Kidney tubule cell (primary cell): Measurements from ENCODE around the gene FAM20C.
"Not testable (repeated sequence)": the region's sequence is repeated elsewhere in the genome, so short reads cannot be mapped to it uniquely, and the experiment has no call there.

Experiments
- DNase-seq: peaks from one replicate; pipeline ENCODE4 v3.0.0-alpha.2; 2018; ENCODE audit warnings: low spot score

Gene FAM20C

GRCh38 chr7:192701-193480 lies 520 bp downstream of the FAM20C start:
- DNase-seq, result peak; percentile 25

- peak; percentile 17 for DNase-seq
Measured at GRCh38 chr7:193481-194251, 1.3 kb downstream of the FAM20C start.

DNA sequence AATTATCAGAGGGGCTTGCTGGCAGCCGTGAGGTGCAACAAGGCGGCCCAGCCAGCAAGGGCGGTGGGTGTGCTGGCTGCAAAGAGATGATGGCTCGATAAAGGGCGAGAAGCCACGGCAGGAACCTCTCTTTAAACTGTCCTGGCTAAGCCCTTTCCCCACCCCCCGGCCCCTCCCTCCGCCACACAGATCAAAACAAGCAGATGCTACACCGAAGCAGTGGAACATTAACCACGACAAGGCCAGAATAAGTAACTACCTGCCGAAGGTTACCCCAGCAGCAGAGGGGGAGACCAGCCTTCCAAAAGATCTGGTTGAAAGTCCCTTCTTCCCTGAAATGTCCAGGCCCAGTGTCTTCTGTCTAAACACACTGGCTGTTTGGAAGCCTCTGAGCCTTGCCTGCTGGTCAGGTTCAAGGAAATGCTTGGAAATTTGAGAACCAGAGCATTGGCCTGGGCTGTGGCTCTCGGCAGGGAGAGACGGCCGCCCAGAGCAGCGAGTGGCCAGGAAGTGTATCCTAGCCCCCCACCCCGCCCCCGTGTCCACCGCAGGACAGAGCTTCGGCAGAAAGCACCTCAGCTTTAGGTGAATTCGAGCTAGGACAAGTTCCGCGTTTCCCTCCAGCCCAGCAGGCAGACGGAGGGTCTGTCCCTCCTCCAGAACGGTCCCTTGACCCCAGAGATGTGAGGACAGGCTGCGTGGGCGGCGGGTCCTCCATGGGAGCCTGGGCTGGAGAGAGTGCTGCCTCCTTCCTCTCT lies 2.1 kb downstream of the FAM20C start:
- DNase-seq, result peak; percentile 47

DNA sequence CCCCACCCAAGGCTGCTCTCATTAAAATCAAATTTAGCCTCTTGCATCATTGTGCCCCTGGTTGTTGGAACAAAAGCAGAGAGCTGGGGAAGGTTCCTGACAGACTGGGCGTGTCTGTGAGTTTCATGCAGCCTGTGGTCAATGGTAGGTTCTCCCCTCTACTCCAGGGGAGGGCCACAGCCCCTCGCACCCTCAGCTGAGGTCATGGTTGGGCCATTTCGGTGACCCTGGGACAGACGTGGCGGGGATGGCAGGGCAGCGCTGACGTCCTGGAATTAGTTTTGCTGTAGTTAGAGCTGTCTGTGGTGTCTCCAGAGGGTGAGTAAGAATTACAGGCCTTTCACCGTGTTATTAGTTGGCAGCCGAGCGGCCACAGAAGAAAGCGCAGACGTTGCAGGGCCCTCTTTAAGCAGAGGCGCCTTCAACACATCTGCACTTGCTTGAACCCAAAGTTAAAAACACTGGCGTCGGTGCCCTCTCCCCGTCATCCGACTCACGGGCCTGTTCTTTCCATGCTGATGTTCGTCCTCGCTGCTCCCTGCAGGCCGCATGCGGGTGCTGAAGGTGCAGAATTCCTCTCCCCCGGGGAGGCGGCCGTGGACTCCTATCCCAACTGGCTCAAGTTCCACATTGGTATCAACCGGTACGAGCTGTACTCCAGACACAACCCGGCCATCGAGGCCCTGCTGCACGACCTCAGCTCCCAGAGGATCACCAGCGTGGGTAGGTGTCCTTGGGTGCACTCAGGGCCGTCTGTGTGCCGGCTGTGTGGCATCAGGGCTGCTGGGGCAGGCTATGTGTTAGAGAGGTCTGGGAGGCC lies 2.8 kb downstream of the FAM20C start:
- DNase-seq, result peak; percentile 51

DNA sequence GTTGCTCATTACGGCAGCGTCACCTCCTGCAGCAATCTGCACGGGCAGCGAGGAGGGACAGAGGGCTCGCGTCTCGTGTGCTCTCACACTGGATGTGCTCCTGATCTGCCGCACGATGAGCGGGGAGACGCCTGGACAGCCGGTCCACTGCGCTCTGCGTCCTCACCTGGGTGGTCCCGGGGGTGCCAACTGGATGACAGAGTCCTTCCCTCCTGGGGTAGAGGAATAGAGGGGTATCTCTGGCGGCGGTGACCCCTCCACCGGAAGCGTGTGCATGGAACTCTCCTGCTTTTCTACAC lies 3.4 kb downstream of the FAM20C start:
- no peak for DNase-seq

DNA sequence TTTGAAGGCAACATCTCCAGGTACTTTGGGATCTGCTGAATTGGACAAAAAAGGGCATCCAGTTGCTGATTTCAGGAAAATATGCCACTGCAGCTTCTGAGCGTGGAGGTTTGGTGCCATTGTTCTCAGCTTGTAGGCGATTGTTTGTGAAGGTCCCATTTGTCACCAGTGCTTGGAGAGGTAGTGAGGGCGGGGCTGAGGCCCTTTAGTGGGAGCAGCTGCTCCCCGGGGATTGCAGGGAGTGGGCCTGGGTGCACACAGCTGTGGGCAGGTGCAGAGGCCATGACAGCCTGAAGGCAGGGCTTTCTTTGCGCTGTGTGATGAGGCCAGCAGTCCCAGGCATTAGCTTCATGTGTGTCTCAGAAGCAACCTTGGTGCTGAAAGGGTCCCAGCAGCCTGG lies 3.9 kb downstream of the FAM20C start:
- DNase-seq, result no peak

DNA sequence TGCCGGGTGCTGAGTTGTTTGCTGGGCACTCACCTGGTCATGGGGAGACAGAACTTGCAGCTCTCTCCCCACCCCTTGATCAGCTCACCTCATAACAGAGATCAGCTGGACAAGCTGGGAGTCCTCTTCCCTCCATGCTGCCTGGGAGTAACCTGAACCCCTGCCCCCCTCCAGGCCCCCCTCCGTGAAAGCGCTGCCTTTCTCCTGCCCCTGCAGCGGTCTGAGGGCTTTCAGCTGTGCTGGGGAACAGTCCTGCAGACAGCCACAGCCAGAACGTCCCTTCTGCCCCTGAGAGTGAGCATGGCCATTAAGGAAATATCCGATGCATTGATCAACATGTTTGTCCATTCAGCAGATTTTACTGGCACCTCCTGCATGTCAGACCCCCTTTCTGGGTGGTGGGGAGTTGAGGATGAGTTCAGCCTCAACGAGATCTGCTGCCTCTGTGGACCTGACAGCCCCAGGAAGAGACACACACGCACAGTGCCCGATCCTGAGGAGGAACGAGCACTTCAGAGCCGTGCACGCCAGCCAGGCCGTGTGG lies 4.5 kb downstream of the FAM20C start:
- DNase-seq, result no peak

- DNase-seq, result no peak
Measured at GRCh38 chr7:197413-198335, 5.3 kb downstream of the FAM20C start.

GRCh38 chr7:199483-200249 lies 7.3 kb downstream of the FAM20C start:
- DNase-seq, result no peak

GRCh38 chr7:200290-200689 lies 7.9 kb downstream of the FAM20C start:
- no peak for DNase-seq

DNA sequence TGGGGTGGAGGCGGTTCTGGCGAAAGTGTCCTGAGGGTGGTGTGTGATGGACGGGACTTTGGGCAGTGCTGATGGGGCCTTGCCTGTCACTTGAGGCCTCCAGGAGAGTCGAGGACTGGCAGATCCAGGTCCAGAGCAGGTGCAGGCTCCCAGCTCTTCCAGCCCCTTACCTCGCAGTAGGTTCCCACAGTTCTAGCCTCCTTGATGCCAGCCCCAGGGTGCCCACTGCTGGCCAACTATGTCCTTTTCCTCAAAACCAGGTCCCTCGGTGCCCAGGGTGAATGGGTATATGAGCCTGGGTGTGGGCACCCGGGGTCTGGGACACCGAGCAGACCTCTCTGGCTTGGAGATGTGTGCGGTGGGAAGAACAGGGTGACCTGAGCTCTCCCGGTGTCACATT lies 8.3 kb downstream of the FAM20C start:
- no peak for DNase-seq

GRCh38 chr7:204326-204725 lies 12.0 kb downstream of the FAM20C start:
- no peak for DNase-seq

- DNase-seq, result no peak
Measured at GRCh38 chr7:205115-206010, 13.0 kb downstream of the FAM20C start.

DNA sequence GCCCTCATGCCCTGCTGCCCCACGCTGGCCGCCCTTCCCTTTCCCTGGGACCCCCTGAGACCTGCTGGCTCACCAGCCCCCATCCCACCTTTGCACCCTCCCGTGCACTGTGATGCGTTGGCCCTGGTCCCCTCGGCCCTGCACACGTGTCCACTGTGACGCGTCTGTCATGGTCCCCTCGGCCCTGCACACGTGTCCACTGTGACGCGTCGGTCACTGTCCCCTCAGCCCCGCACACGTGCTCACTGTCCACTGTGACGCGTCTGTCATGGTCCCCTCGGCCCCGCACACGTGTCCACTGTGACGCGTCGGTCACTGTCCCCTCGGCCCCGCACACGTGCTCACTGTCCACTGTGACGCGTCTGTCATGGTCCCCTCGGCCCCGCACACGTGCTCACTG lies 14.0 kb downstream of the FAM20C start:
- DNase-seq, result not testable (repeated sequence)

DNA sequence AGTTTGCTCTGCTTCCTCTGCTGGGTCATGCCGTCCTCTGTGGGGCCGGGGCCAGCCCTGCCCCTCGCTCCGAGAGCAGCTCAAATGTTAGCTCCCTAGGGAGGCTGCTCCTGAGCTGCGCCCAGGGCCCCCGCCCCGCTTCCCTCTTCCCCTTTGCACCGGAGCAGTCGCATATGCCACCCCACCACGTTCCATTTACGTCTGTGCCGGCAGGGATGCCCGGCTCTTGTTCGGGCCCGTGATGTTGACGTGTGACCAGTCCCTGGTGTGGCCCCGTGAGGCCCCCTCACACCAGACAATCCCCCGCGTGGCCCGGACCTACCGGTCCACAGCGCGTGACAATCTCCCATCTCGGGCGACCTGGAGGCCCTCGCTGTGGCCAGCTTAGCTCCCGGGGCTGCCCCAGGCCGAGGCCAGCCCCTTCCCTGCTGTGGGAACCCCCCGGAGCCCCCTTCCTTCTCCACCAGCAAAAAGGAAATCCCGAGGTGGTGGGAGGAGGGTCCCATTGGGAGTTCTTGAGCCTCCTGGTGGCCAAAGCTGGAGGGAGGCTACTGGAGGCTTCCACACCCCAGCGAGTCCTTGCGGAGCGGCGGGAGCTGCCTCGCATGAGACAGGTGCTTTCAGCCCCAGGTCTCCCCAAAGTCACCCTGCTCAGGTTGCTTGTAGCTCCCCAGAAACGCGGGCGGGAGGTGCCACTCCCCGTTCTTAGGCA lies 15.2 kb downstream of the FAM20C start:
- DNase-seq, result no peak

DNA sequence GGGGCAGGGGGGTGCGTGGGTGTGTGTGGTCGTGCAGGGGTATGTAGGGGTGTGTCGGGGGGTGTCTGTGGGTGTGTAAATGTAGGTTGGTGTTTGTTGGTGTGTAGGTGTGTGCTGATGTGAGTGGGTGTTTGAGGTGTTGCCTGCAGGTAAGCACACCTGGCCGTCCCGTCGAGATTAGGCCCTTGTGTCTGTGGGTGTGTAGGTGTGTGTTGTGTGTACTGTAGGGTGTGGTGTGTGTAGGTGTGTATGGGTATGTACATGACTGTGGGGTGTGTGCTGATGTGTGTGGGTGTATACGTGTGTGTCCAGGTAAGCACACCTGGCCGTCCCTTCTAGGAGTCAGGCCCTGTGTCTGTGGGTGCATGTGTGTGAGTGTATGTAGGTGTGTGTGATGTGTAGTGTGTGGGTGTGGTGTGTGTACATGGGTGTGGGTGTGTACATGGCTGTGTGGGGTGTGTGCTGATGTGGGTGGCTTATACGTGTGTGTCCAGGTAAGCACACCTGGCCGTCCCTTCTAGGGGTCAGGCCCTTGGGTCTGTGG lies 15.8 kb downstream of the FAM20C start:
- DNase-seq, result no peak

DNA sequence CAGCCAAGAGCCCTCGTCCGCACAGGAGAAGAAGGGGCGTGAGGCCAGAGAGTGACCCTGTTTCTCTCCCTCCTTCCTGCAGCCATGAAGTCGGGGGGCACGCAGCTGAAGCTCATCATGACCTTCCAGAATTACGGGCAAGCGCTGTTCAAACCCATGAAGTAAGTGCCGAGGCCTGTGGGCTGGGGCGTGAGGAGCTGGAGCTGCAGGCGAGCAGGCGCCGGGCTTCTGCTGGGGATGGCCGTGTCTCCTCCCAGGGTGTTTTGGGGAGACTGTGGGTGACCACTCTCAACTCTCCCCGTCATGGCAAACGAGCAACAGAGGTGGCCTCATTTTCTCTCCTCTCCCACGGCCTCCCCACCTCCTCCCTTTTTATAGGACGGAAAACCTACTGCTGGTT lies 16.4 kb downstream of the FAM20C start:
- no peak for DNase-seq

GRCh38 chr7:209416-209815 lies 17.0 kb downstream of the FAM20C start:
- DNase-seq, result no peak
